Stimulated activated CD8-positive, alpha-beta memory T cell treated with anti-CD3 and anti-CD28 coated beads, Interleukin-12 subunit alpha, Interleukin-12 subunit beta, amount 100 ng/mL, for 24 hours (primary cell): ENCODE results near the gene ADSS1.

Source experiments
- DNase-seq: peaks from one replicate; pipeline ENCODE4 v3.0.0-alpha.2; 2020; ENCODE audit errors: extremely low read depth

The ADSS1 gene

GRCh38 chr14:104734051-104734587 lies 10.1 kb downstream of the ADSS1 start:
- no peak for DNase-seq

- DNase-seq: no peak
Measured at GRCh38 chr14:104734601-104734990, 10.6 kb downstream of the ADSS1 start.

GRCh38 chr14:104734991-104735779 lies 11.2 kb downstream of the ADSS1 start:
- DNase-seq: no peak

GRCh38 chr14:104735830-104736642 lies 12.0 kb downstream of the ADSS1 start:
- DNase-seq: no peak

- no peak for DNase-seq
Measured at GRCh38 chr14:104738375-104739019, 14.5 kb downstream of the ADSS1 start.

- no peak for DNase-seq
Measured at GRCh38 chr14:104739026-104739425, 15.0 kb downstream of the ADSS1 start.

- DNase-seq: no peak
Measured at GRCh38 chr14:104739546-104740516, 15.8 kb downstream of the ADSS1 start.

GRCh38 chr14:104741108-104741802 lies 17.2 kb downstream of the ADSS1 start:
- no peak for DNase-seq

- no peak for DNase-seq
Measured at GRCh38 chr14:104741803-104742251, 17.8 kb downstream of the ADSS1 start.

GRCh38 chr14:104742586-104743455 lies 18.8 kb downstream of the ADSS1 start:
- no peak for DNase-seq

GRCh38 chr14:104743461-104744380 lies 19.7 kb downstream of the ADSS1 start:
- DNase-seq: no peak

GRCh38 chr14:104744484-104744883 lies 20.5 kb downstream of the ADSS1 start:
- DNase-seq: no peak

- no peak for DNase-seq
Measured at GRCh38 chr14:104745431-104745830, 21.4 kb downstream of the ADSS1 start.

- DNase-seq: no peak
Measured at GRCh38 chr14:104746071-104746545, 22.1 kb downstream of the ADSS1 start.

- DNase-seq: no peak
Measured at GRCh38 chr14:104746934-104747481, 23.0 kb downstream of the ADSS1 start.

GRCh38 chr14:104747876-104748275 lies 23.8 kb downstream of the ADSS1 start:
- DNase-seq: no peak

GRCh38 chr14:104749111-104749649 lies 25.2 kb downstream of the ADSS1 start:
- DNase-seq: no peak
